Measurements from ENCODE around the gene MYH15.
A peak's percentile ranks its signal among the peaks of the same experiment; 100 is the strongest.

MYH15 gene

DNA sequence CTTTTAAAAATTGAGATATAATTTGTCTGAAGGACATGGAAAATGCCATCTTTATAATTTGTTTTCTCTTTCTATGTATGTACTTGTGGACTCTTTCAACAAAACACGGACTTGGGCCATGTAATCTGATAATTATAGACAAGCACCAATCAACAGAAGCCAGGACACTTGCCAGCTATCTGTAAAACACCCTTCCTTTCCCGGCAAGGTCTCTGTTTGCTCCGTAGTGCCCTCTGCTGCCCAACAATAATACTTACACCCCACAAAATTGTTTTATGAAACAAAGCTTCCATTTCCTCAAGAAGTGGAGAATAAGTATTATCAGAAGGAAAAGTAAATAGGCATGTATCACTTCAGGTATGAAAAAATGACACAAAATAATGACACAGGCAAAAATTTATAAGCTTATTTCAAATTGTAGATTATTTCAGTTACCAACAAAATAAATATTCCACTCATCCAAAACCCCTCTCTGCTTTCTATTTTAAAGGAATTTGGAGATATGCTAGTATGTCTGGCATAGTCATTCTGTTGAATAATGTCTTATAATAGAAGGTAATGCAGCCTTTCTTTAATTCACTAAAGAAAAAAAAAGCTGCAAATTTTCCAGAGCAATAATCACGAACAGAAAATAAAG is 32.8 kb downstream of the MYH15 start:
- DNase-seq (ENCODE audit: low read depth in 1 of 2, low spot score in 1 of 2) = peak; percentile 18 to 69
- TF ChIP-seq JUND (IDR thresholded peaks at IDR 0.05; ENCODE audit: low read depth) = no peak
- in situ Hi-C loops (cut with HindIII; ENCODE audit: low pct_unique_long_range_greater_than_20kb, low sequenced_read_pairs) = no loop called here

DNA sequence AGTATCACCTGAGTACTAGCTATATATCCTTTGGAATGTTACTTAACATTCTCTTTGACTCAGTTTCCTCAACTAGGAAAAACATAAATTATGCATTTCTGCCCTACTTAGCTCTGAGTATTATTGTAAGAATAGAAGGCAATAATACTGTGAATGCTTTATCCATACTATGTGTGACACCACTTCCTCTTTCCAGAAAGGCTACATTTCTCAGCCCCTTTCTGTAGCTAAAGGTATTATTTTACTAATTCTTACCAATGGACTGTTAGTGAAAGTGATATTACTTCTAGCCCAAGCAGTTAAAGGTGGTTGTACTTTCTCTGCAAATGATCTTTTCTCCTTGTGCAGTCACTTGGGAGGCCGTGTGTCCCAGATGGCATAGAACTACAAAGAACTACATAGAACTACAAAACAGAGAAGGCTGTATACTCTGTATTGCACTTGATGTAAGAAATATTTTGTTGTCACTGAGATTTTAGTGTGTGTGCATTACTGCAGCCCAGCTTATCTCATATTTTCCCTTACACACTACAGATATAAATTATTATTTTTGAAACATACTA is 35.1 kb downstream of the MYH15 start:
- no peak for TF ChIP-seq JUND (IDR thresholded peaks at IDR 0.05; ENCODE audit: low read depth)
- in situ Hi-C loops (cut with HindIII; ENCODE audit: low pct_unique_long_range_greater_than_20kb, low sequenced_read_pairs) = no loop called here
- no peak for DNase-seq (ENCODE audit: low read depth in 1 of 2, low spot score in 1 of 2)

DNA sequence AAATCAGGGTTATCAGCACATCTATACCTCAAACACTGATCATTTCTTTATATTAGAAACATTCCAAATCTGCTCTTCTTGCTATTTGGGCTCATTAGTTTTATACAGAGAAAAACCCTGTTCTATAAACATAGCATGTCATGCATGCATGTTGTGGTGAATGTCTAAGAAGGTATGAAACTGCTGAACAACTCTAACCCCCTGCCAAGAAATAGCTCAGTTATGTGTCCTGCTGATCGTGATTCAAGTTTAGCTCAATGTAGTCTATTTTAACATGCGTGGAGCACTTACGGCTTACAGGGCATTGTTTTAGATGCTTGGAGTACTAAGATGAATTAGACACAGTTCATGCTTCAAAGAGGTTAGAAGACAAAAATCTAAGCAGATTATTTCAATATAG is 35.8 kb downstream of the MYH15 start:
- no peak for DNase-seq (ENCODE audit: low read depth in 1 of 2, low spot score in 1 of 2)
- no peak for TF ChIP-seq JUND (IDR thresholded peaks at IDR 0.05; ENCODE audit: low read depth)

DNA sequence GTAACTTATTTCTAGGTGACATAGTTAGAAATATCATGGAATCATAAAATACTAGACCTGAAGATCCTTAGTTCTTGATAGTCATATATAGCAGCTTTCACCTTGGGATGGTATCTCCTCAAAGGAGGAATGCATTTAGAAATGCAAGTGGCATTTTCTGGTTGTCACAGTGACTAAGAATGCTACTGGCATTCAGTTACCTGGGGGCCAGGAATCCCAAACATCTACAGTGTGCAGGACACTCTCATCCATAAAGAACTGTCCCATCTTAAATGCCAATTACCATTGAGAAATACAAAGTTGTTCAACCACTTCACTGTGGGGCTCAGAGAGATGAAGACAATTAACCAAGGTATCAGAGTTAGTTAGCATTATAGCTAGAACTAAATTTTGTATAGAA is 36.7 kb downstream of the MYH15 start:
- no peak for TF ChIP-seq JUND (IDR thresholded peaks at IDR 0.05; ENCODE audit: low read depth)

More for the DNA sequence above, 35.8 kb downstream of the MYH15 start:
- in situ Hi-C loops (cut with HindIII; ENCODE audit: low pct_unique_long_range_greater_than_20kb, low sequenced_read_pairs) = no loop called here

DNA sequence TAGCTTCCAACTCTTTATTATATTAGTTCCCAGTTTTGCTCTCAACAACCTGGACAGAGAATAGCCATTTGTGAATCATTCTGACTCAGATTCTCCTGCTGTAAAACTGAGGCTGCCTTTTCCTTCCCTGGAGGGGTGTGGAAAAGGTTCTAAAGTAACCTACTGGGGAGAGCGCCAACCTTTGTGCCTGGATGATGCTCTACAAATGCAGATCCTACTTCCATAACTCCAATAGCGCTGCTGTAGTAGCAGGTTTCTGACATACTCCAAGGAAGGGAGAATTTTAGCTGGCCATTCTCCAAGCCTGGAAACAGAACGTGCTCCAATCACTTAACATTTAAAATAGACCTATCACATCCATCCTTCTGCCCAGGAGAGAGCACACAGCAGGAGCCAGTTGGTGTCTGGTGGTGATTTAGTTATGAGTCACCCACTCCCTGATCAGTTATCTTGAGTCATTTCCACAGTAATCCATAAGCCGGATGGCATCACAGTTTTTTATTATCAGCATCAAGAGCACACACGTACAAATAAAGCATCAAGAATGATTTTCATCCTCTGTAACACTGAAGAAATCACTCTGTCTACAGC is 38.3 kb downstream of the MYH15 start:
- DNase-seq (ENCODE audit: low read depth in 1 of 2, low spot score in 1 of 2) = no peak

More for the DNA sequence above, 36.7 kb downstream of the MYH15 start:
- in situ Hi-C loops (cut with HindIII; ENCODE audit: low pct_unique_long_range_greater_than_20kb, low sequenced_read_pairs) = no loop called here
- DNase-seq (ENCODE audit: low read depth in 1 of 2, low spot score in 1 of 2) = no peak

DNA sequence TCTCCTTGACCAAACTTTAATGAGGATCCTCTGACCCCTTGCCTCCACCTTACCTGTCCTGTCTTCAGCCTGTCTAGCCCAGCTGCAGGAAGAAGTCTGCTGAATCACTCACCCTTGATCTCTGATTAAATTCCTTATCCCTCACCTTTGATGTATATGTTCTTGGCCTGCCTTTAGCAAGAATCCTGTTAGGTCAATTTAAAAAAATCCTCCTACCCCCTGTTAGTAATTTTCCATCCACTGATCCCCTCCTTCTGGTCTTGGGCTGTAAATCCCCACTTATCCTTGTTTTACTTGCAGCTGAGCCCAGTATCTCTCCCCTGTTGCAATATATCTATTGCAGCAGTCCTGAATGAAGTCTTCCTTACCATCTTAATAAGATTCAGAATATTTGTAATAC is 39.0 kb downstream of the MYH15 start:
- TF ChIP-seq JUND (IDR thresholded peaks at IDR 0.05; ENCODE audit: low read depth) = no peak
- in situ Hi-C loops (cut with HindIII; ENCODE audit: low pct_unique_long_range_greater_than_20kb, low sequenced_read_pairs) = no loop called here
- no peak for DNase-seq (ENCODE audit: low read depth in 1 of 2, low spot score in 1 of 2)

More for the DNA sequence above, 38.3 kb downstream of the MYH15 start:
- in situ Hi-C loops (cut with HindIII; ENCODE audit: low pct_unique_long_range_greater_than_20kb, low sequenced_read_pairs) = no loop called here
- TF ChIP-seq JUND (IDR thresholded peaks at IDR 0.05; ENCODE audit: low read depth) = no peak

DNA sequence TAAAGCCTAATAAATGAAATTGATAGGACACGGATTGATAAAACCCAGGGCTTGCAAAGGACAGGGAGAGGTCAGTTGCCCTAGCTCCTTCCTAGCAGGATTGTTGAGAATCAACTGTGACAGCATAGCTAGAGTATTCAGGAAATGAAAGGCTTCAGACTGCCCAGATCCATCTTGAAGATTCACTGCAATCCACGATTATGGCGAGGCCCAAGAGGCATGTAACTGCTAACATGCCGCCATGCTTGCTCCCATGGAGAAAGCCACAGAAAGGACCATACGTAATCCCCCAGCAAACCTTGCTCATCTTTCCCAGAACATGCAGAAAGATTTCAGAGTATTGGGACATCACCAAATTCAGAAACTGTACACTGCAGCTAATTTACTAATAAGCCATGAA is 41.3 kb downstream of the MYH15 start:
- DNase-seq (ENCODE audit: low read depth in 1 of 2, low spot score in 1 of 2) = no peak
- in situ Hi-C loops (cut with HindIII; ENCODE audit: low pct_unique_long_range_greater_than_20kb, low sequenced_read_pairs) = no loop called here
- no peak for TF ChIP-seq JUND (IDR thresholded peaks at IDR 0.05; ENCODE audit: low read depth)

DNA sequence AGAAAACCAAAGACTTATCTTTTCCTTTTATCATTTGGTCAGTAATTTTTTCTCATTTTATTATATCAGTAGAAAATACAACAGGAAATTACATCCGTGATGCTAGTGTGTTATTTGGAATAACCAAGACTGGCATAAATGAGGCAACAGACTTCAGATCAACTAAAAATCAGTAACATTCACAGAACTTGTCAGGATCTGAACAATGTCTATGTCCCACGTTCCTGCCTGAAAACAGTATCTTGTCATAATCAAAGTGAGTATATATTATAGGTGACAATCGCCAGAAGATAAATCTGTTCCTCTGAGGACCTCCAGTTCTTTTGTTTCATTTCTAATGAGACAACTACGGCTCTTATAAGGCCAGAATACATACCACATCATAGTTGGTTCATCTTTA is 41.8 kb downstream of the MYH15 start:
- in situ Hi-C loops (cut with HindIII; ENCODE audit: low pct_unique_long_range_greater_than_20kb, low sequenced_read_pairs) = no loop called here
- no peak for DNase-seq (ENCODE audit: low read depth in 1 of 2, low spot score in 1 of 2)

DNA sequence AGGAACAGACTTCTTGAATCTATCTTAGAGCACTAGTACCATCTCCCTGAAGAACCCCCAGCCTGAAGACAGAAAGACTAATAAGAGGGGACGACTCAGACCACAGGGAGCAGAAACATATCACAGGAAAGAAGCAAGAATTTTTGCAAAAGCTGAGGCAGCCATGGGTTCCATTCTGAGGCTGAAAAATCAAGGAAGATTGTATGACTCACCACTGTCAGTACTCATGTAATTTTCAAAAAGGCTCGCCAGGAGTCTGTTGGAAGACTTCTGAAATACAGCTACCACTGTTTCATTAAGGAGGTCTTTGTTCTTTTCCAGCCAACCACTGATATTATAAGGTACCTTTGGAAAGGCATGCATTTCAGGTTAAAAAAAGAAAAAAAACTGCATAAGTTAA is 47.5 kb downstream of the MYH15 start:
- in situ Hi-C loops (cut with HindIII; ENCODE audit: low pct_unique_long_range_greater_than_20kb, low sequenced_read_pairs) = no loop called here
- DNase-seq (ENCODE audit: low read depth in 1 of 2, low spot score in 1 of 2) = no peak
- no peak for TF ChIP-seq JUND (IDR thresholded peaks at IDR 0.05; ENCODE audit: low read depth)

More for the DNA sequence above, 41.8 kb downstream of the MYH15 start:
- TF ChIP-seq JUND (IDR thresholded peaks at IDR 0.05; ENCODE audit: low read depth) = no peak

DNA sequence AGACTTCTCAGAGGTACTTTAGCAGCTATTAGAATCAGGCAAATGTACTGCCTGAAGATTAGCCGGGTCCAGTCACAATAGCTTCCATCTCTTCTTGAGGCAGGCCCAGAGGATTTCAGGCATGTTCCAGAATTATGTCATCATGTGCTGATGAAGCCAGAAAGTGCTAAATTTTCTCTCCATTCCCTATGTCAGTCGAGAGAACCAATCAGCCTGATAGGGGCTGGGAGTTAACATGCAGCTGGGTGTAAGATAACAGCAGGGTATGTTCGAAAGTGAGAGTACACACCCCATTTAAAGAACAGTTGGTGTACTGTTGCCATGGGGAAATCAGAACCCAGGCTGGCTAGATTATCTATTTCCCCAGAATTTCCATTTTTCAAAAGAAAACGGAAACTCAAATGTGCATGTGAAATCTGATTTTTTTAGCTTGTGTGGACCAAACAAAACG is 48.7 kb downstream of the MYH15 start:
- no peak for DNase-seq (ENCODE audit: low read depth in 1 of 2, low spot score in 1 of 2)
- no peak for TF ChIP-seq JUND (IDR thresholded peaks at IDR 0.05; ENCODE audit: low read depth)
- in situ Hi-C loops (cut with HindIII; ENCODE audit: low pct_unique_long_range_greater_than_20kb, low sequenced_read_pairs) = no loop called here

DNA sequence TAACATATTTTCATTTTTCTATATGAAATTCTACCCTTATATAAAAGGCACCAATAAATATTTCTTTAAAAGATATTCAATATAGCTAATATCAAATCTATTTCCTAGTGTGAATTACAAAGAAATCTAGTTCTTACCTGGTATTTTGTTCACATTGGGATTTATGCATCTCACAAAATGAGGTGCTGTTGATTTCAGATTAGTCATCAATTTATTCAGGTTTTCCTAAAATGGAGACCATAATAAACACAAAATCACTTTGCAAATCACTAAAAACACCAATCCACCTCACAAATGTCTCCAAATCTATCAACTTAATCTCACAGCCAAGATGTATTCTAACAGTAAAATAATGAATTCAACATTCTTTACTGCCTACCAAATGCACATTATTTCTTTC is 51.2 kb downstream of the MYH15 start:
- no peak for TF ChIP-seq JUND (IDR thresholded peaks at IDR 0.05; ENCODE audit: low read depth)
- in situ Hi-C loops (cut with HindIII; ENCODE audit: low pct_unique_long_range_greater_than_20kb, low sequenced_read_pairs) = no loop called here

DNA sequence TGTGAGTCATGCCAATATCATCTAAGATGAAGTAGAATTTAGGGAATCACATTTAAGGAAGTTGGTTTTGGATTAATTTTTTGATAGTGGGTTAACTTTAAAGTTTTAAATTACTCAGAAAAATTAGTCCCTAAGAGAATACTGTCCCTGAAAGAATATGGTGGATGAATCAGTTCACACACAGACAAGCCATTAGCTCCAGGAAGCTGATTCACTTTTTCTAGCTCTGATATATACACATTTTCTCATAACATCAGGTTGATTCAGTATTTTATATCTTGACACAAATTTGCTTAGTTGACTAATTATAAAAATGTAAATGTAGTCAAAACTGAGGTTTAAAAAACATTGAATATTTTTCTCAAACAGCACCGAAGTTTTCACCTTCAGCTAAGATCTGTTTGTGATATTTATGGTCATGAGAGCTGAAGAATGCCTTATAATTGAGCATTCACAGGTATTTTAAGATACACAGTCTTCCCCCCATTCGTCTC is 55.1 kb downstream of the MYH15 start:
- in situ Hi-C loops (cut with HindIII; ENCODE audit: low pct_unique_long_range_greater_than_20kb, low sequenced_read_pairs) = no loop called here
- TF ChIP-seq JUND (IDR thresholded peaks at IDR 0.05; ENCODE audit: low read depth) = no peak
- DNase-seq (ENCODE audit: low read depth in 1 of 2, low spot score in 1 of 2) = no peak

More for the DNA sequence above, 51.2 kb downstream of the MYH15 start:
- DNase-seq (ENCODE audit: low read depth in 1 of 2, low spot score in 1 of 2) = no peak

DNA sequence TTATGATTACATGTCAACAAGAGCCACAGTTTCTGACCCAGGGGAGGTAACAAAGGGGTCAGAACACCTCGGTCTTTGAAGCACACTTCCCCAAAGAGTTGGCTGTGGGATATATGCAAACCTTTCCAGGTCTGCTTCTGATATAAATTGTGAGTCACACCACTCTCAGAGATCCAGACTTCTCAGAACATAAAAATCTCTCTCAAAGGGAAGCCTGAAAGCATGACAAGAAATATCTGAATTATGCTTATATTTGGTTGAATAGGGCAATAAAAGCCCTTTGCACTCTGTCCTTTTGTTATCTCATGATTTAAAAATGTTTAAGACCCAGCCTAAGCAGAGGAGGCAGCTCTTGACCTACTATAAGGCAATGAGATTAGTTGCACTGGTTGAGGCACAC is 56.8 kb downstream of the MYH15 start:
- in situ Hi-C loops (cut with HindIII; ENCODE audit: low pct_unique_long_range_greater_than_20kb, low sequenced_read_pairs) = no loop called here
- TF ChIP-seq JUND (IDR thresholded peaks at IDR 0.05; ENCODE audit: low read depth) = no peak

More for the DNA sequence above, 56.8 kb downstream of the MYH15 start:
- no peak for DNase-seq (ENCODE audit: low read depth in 1 of 2, low spot score in 1 of 2)

All from T47D (cell line).